Measurements from ENCODE around the gene LMNTD2. TPM values are rescaled to one million over a fixed set of nuclear protein-coding genes. Genes with fewer than 3 reads are reported as not detected.

The LMNTD2 gene
- total RNA-seq, 4 donors from 2014 or later, result 7.6 to 20.4 (median 11.2) TPM

MicroRNAs within 50 kb of the gene (microRNA counts, 767-probe panel; counts per million panel counts)
- 0 to 358 counts per million in 2 donors for microRNA hsa-miR-210

Small RNAs within 50 kb of the gene (microRNA-seq; reads per million reads assigned to microRNA genes)
- gene MIR210 (ENCODE audit: borderline number of aligned reads in 1 of 2, borderline replicate concordance in 2 of 2), result 219 to 230 reads per million in 2 donors

Other genes starting within 250 kb of the LMNTD2 start
- 100 to 1,000 TPM in 1 of 4 donors, 10 to 100 TPM in 3; 44.2 to 114 (median 65.4) TPM for gene IFITM1, start 246.7 kb downstream of the LMNTD2 start, total RNA-seq
- gene IFITM3, start 239.9 kb downstream of the LMNTD2 start, total RNA-seq, result 100 to 1,000 TPM in 1 of 4 donors, 10 to 100 TPM in 3; 39.6 to 124 (median 84.2) TPM
- 10 to 100 TPM in 1 of 4 donors, 1 to 10 TPM in 3; 1.8 to 20.0 (median 5.0) TPM for gene B4GALNT4, start 191.2 kb downstream of the LMNTD2 start, total RNA-seq
- gene PKP3, start 166.5 kb downstream of the LMNTD2 start, total RNA-seq, result 100 to 1,000 TPM; 612 to 880 (median 754) TPM
- gene SIGIRR, start 145.7 kb downstream of the LMNTD2 start, total RNA-seq, result 10 to 100 TPM; 15.1 to 23.2 (median 19.0) TPM
- gene ANO9, start 118.7 kb downstream of the LMNTD2 start, total RNA-seq, result 100 to 1,000 TPM in 2 of 4 donors, 10 to 100 TPM in 2; 55.7 to 116 (median 92.1) TPM
- 100 to 1,000 TPM in 1 of 4 donors, 10 to 100 TPM in 3; 35.0 to 108 (median 38.7) TPM for gene PTDSS2, start 110.5 kb downstream of the LMNTD2 start, total RNA-seq
- gene RNH1, start 53.5 kb downstream of the LMNTD2 start, total RNA-seq, result 100 to 1,000 TPM; 419 to 465 (median 446) TPM
- 100 to 1,000 TPM in 3 of 4 donors, 10 to 100 TPM in 1; 98.5 to 196 (median 117) TPM for gene HRAS, start 25.2 kb downstream of the LMNTD2 start, total RNA-seq
- gene LRRC56, start 23.2 kb downstream of the LMNTD2 start, total RNA-seq, result 1 to 10 TPM; 1.5 to 2.7 (median 1.8) TPM
- gene RASSF7, start 232 bp upstream of the LMNTD2 start, total RNA-seq, result 100 to 1,000 TPM in 3 of 4 donors, 10 to 100 TPM in 1; 99.7 to 174 (median 139) TPM
- gene PHRF1, start 15.7 kb upstream of the LMNTD2 start, total RNA-seq, result 10 to 100 TPM; 30.0 to 55.2 (median 31.5) TPM
- gene IRF7, start 55.2 kb upstream of the LMNTD2 start, total RNA-seq, result 10 to 100 TPM; 33.7 to 40.9 (median 36.6) TPM
- gene CDHR5, start 64.2 kb upstream of the LMNTD2 start, total RNA-seq, result not detected
- not detected for gene SCT, start 66.4 kb upstream of the LMNTD2 start, total RNA-seq
- 1 to 10 TPM in 1 of 4 donors, under 1 TPM in 1, not detected in 2; 0.23 to 2.0 TPM for gene DRD4, start 76.5 kb upstream of the LMNTD2 start, total RNA-seq
- gene DEAF1, start 134.5 kb upstream of the LMNTD2 start, total RNA-seq, result 10 to 100 TPM; 31.1 to 57.0 (median 39.6) TPM
- 10 to 100 TPM; 28.9 to 70.9 (median 42.9) TPM for gene TMEM80, start 135.1 kb upstream of the LMNTD2 start, total RNA-seq
- gene EPS8L2, start 145.5 kb upstream of the LMNTD2 start, total RNA-seq, result 100 to 1,000 TPM; 143 to 242 (median 164) TPM
- gene TALDO1, start 186.7 kb upstream of the LMNTD2 start, total RNA-seq, result 100 to 1,000 TPM; 167 to 249 (median 183) TPM
- 10 to 100 TPM; 30.9 to 52.4 (median 39.8) TPM for gene GATD1, start 216.7 kb upstream of the LMNTD2 start, total RNA-seq
- gene CEND1, start 229.4 kb upstream of the LMNTD2 start, total RNA-seq, result not detected
- 10 to 100 TPM; 10.9 to 19.2 (median 14.8) TPM for gene SLC25A22, start 237.5 kb upstream of the LMNTD2 start, total RNA-seq
- gene PIDD1, start 244.5 kb upstream of the LMNTD2 start, total RNA-seq, result 10 to 100 TPM; 16.4 to 44.3 (median 24.5) TPM
- 1,000 to 10,000 TPM in 1 of 4 donors, 100 to 1,000 TPM in 3; 479 to 1,471 (median 745) TPM for gene RPLP2, start 249.2 kb upstream of the LMNTD2 start, total RNA-seq